ENCODE data around the gene KCNQ5. TPM values are rescaled to one million over a fixed set of nuclear protein-coding genes. Genes with fewer than 3 reads are reported as not detected.

KCNQ5 gene
- total RNA-seq, 2 experiments from 2014 or later = 2.1 to 2.5 TPM

DNA sequence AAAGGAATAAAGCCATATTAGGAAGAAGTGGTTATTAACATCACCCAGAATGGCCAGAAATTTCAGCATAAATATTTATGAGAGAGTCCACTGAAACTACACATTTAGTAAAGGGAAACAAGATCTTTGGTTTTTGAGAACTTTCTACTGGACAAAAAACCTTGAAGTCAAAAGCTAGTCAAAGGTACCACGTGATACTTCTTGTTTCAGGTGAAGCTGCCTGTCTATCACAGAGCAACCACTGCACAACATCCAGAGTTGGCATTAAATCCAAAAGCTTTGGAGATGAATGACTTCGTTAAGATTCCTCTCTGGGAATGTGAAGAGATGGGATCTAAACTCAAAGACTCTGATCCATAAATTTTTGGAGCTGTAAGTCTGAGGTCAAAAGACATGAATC lies 137.0 kb downstream of the KCNQ5 start:
- Mint-ChIP-seq H3K27me3 (no peaks in the 10 kb centered on the region), H3K9me3 (no peaks in the 10 kb centered on the region), H3K36me3 (ENCODE audit: low read depth) (no peaks in the 10 kb centered on the region), H3K27ac (no peak overlapping the region), H3K4me1 (ENCODE audit: low read depth) (no peaks in the 10 kb centered on the region), H3K4me3 (no peak overlapping the region)
- Histone ChIP-seq H3K27ac (ENCODE audit: low read depth in 1 of 2, low read length in 2 of 2) (no peak overlapping the region), H3K9me3 (ENCODE audit: control insufficient read depth in 1 of 2, insufficient read depth in 1 of 2, low read length in 2 of 2) (no peaks in the 10 kb centered on the region), H3K36me3 (ENCODE audit: insufficient read depth, low read length) (no peaks in the 10 kb centered on the region), H3K27me3 (ENCODE audit: control insufficient read depth in 1 of 2, insufficient read depth in 2 of 2, low read length in 2 of 2) (no peaks in the 10 kb centered on the region), H3K4me3 (ENCODE audit: low read length) (no peak overlapping the region), H3K4me1 (ENCODE audit: insufficient read depth, low read length) (no peaks in the 10 kb centered on the region)
- DNase-seq (no peak), ATAC-seq (ENCODE audit: poor library complexity) (no peak)
- intact Hi-C loops (cut with DNase I, micrococcal nuclease) = no loop called here
- TF ChIP-seq, protein P1, sequence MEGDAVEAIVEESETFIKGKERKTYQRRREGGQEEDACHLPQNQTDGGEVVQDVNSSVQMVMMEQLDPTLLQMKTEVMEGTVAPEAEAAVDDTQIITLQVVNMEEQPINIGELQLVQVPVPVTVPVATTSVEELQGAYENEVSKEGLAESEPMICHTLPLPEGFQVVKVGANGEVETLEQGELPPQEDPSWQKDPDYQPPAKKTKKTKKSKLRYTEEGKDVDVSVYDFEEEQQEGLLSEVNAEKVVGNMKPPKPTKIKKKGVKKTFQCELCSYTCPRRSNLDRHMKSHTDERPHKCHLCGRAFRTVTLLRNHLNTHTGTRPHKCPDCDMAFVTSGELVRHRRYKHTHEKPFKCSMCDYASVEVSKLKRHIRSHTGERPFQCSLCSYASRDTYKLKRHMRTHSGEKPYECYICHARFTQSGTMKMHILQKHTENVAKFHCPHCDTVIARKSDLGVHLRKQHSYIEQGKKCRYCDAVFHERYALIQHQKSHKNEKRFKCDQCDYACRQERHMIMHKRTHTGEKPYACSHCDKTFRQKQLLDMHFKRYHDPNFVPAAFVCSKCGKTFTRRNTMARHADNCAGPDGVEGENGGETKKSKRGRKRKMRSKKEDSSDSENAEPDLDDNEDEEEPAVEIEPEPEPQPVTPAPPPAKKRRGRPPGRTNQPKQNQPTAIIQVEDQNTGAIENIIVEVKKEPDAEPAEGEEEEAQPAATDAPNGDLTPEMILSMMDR (IDR thresholded peaks at IDR 0.05) = no peak
- CTCF ChIA-PET = no interaction called here
- POLR2A ChIA-PET = no interaction called here

DNA sequence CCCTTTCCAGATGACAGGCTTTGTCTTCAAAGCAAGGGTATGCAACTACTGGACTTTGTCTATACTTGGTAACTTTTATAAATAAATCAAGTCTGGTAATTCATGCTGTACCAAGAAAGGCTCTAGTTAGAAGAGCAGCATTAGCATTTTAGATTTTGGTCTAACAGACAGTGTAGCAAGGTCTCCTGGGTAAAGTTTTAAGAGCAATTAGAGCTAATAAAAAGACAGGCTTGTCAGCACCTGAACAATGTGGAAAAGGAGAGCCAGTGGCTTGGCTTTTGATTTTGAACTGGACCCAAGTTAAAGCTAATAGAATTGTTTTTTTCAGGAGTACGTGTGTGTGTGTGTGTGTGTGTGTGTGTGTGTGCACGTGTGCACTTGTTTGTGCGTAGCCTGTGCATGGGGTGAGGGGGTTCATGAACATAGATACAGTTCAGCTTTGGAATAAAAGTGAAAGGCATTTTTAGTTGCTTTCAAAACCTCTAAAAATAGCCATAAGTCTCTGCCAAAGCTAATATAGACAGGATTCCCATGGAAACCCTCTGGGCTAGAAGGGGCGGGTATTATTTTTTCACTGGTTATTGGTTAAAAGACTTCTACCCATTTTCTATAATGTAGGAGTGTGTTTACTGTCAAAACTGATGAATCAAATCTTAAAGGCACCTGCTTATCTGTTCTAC lies 138.4 kb downstream of the KCNQ5 start:
- H3K4me1 ChIP-seq (ENCODE audit: insufficient read depth, low read length) = no peaks in the 10 kb centered on the region
- Mint-ChIP-seq H3K27me3 (no peaks in the 10 kb centered on the region), H3K9me3 (no peaks in the 10 kb centered on the region), H3K4me1 (ENCODE audit: low read depth) (no peaks in the 10 kb centered on the region), H3K4me3 (no peak overlapping the region), H3K27ac (no peak overlapping the region), H3K36me3 (ENCODE audit: low read depth) (no peaks in the 10 kb centered on the region)
- DNase-seq = no peak
- TF ChIP-seq, protein P1 (IDR thresholded peaks at IDR 0.05) = no peak
- ATAC-seq (ENCODE audit: poor library complexity) = no peak
- ChIA-PET POLR2A (no interaction called here), CTCF (interaction anchor here (0.7 kb wide), 1 partner anchor 57 kb away, joined by 3 read pairs; no protein-coding TSS in a partner anchor)
- H3K9me3 ChIP-seq (ENCODE audit: control insufficient read depth in 1 of 2, insufficient read depth in 1 of 2, low read length in 2 of 2) = no peaks in the 10 kb centered on the region
- H3K4me3 ChIP-seq (ENCODE audit: low read length) = no peak overlapping the region
- H3K36me3 ChIP-seq (ENCODE audit: insufficient read depth, low read length) = no peaks in the 10 kb centered on the region
- no peak overlapping the region for H3K27ac ChIP-seq (ENCODE audit: low read depth in 1 of 2, low read length in 2 of 2)
- intact Hi-C loops (cut with DNase I, micrococcal nuclease) = no loop called here
- H3K27me3 ChIP-seq (ENCODE audit: control insufficient read depth in 1 of 2, insufficient read depth in 2 of 2, low read length in 2 of 2) = no peaks in the 10 kb centered on the region

DNA sequence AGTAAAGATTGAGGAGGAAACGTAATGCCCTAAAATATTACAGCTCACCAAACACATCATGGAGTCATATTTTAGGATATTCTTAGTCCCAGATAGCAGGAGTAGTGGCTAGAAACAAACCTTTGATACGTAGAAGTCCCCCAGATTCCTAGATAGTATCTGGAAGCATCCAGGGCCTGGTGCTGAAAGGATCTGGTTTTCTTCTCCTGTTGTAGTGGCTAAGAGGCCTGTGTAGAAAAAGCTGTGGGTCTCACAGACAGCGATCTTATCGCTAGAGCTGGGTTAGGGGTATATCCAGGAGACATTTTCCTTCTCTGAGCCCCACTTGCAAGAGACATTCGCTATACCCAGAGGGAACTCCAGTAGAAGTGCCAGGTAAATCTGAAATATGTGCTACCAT lies 139.9 kb downstream of the KCNQ5 start:
- H3K36me3 Mint-ChIP-seq (ENCODE audit: low read depth) = no peaks in the 10 kb centered on the region
- Histone ChIP-seq H3K4me3 (ENCODE audit: low read length) (no peak overlapping the region), H3K4me1 (ENCODE audit: insufficient read depth, low read length) (no peaks in the 10 kb centered on the region), H3K9me3 (ENCODE audit: control insufficient read depth in 1 of 2, insufficient read depth in 1 of 2, low read length in 2 of 2) (no peaks in the 10 kb centered on the region), H3K27me3 (ENCODE audit: control insufficient read depth in 1 of 2, insufficient read depth in 2 of 2, low read length in 2 of 2) (no peaks in the 10 kb centered on the region), H3K27ac (ENCODE audit: low read depth in 1 of 2, low read length in 2 of 2) (no peak overlapping the region), H3K36me3 (ENCODE audit: insufficient read depth, low read length) (no peaks in the 10 kb centered on the region)
- ATAC-seq (ENCODE audit: poor library complexity) (no peak), DNase-seq (no peak)
- H3K27ac Mint-ChIP-seq = no peak overlapping the region
- no peaks in the 10 kb centered on the region for H3K4me1 Mint-ChIP-seq (ENCODE audit: low read depth)
- ChIA-PET POLR2A (no interaction called here), CTCF (no interaction called here)
- H3K4me3 Mint-ChIP-seq = no peak overlapping the region
- TF ChIP-seq, protein P1 (IDR thresholded peaks at IDR 0.05) = no peak
- no peaks in the 10 kb centered on the region for H3K9me3 Mint-ChIP-seq
- intact Hi-C loops (cut with DNase I, micrococcal nuclease) = no loop called here
- no peaks in the 10 kb centered on the region for H3K27me3 Mint-ChIP-seq

Data from CD4-positive, alpha-beta T cell (primary cell).